Bronchial epithelial cell (primary cell): ENCODE measurements around the gene EVI5. TPM values are rescaled to one million over a fixed set of nuclear protein-coding genes. Genes with fewer than 3 reads are reported as not detected.
A peak's percentile ranks its signal among the peaks of the same experiment; 100 is the strongest.

ENCODE experiments used
- DNase-seq: peaks from one replicate; pipeline ENCODE4 v3.0.0-alpha.2; 2010; ENCODE audit warnings: low read depth
- FAIRE-seq: peaks from 2 replicates; lab custom pipeline; 2011; peaks lifted over from hg19 to GRCh38; lab: Jason Lieb, UNC
- H3K27me3 ChIP-seq: 2 replicates; pipeline ENCODE4 v1.5.1; 2011; ENCODE audit warnings: low read length; ENCODE audit not compliant: control insufficient read depth, insufficient read depth
- H3K36me3 ChIP-seq: 2 replicates; pipeline ENCODE4 v1.5.1; 2011; ENCODE audit warnings: low read length; ENCODE audit not compliant: control insufficient read depth, insufficient read depth
- H3K4me3 ChIP-seq: 2 replicates; pipeline ENCODE4 v1.5.1; 2011; ENCODE audit warnings: mild to moderate bottlenecking, low read depth, low read length, control low read depth
- CTCF ChIP-seq: IDR thresholded peaks from 2 replicates; pipeline ENCODE4 v1.5.1; 2011; ENCODE audit warnings: mild to moderate bottlenecking, moderate library complexity, low read length, control low read depth, inconsistent platforms; ENCODE audit not compliant: insufficient read depth, severe bottlenecking
- total RNA-seq: library from RNA; depleted of rRNA; stranded (reverse); fragments of >200 nt; gene quantifications from 2 replicates; pipeline ENCODE4 v1.2.1, GENCODE V29; 2014

The EVI5 gene
- total RNA-seq, 1 donor from 2014 or later = 21.1 TPM

- Histone ChIP-seq H3K27me3 (peaks cover 58% of the 10 kb centered on the region), H3K4me3 (no peak overlapping the region), H3K36me3 (no peaks in the 10 kb centered on the region)
- DNase-seq (no peak), FAIRE-seq (no peak)
- no peak for TF ChIP-seq CTCF
Measured at GRCh38 chr1:92479587-92479986, 305.3 kb downstream of the EVI5 start.

- Histone ChIP-seq H3K36me3 (no peaks in the 10 kb centered on the region), H3K4me3 (no peak overlapping the region), H3K27me3 (peaks cover 46% of the 10 kb centered on the region)
- DNase-seq (peak; percentile 28), FAIRE-seq (no peak)
- no peak for TF ChIP-seq CTCF
Measured at GRCh38 chr1:92478393-92478792, 306.5 kb downstream of the EVI5 start.

- FAIRE-seq = no peak
- TF ChIP-seq CTCF = no peak
- Histone ChIP-seq H3K36me3 (no peaks in the 10 kb centered on the region), H3K27me3 (peaks cover 24% of the 10 kb centered on the region), H3K4me3 (no peak overlapping the region)
- no peak for DNase-seq
Measured at GRCh38 chr1:92476071-92476631, 308.8 kb downstream of the EVI5 start.

- Histone ChIP-seq H3K36me3 (no peaks in the 10 kb centered on the region), H3K27me3 (peaks cover 17% of the 10 kb centered on the region), H3K4me3 (no peak overlapping the region)
- TF ChIP-seq CTCF = no peak
- DNase-seq (no peak), FAIRE-seq (no peak)
Measured at GRCh38 chr1:92475029-92475428, 309.9 kb downstream of the EVI5 start.

- H3K4me3 ChIP-seq = no peak overlapping the region
- DNase-seq (no peak), FAIRE-seq (no peak)
- peaks cover 9% of the 10 kb centered on the region for H3K27me3 ChIP-seq
- no peak for TF ChIP-seq CTCF
- no peaks in the 10 kb centered on the region for H3K36me3 ChIP-seq
Measured at GRCh38 chr1:92473781-92474495, 311.0 kb downstream of the EVI5 start.
